ENCODE results near the gene TOGARAM1. TPM values are rescaled to one million over a fixed set of nuclear protein-coding genes. Genes with fewer than 3 reads are reported as not detected.

Gene TOGARAM1
- total and polyA plus RNA-seq, 9 of the 15 experiments (the other 6 are each of a cell fraction or from before 2014, with no cell fraction given) = 1.3 to 6.4 (median 3.7) TPM

DNA sequence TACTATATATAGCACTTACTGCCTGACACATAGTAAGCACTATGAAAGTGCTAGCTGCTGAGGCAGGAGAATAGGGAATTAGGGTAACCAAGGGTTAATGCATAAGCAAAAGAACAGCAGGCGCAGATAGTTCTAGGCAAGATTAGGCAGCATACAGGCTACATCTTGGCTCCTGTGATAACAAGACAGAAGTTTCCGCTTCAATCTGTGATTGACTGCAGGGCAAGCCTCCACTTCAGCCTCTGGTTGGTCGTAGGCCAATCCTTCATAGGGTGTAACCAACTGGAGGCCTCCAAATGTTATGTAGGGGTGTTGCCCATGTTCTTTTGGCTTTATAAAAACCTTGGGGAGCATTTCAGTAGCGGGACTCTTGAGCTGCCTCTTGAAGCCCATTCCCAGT is 47.1 kb upstream of the TOGARAM1 start:
- intact Hi-C loops (cut with micrococcal nuclease) (loop anchor here (5.0 kb wide), 2 partner anchors 47 to 222 kb away; partner anchors contain the start of genes FANCM, KLHL28 and TOGARAM1), in situ Hi-C loops (cut with MboI) (loop anchor here (10.0 kb wide), 1 partner anchor 350 kb away; no protein-coding TSS in a partner anchor)
- no peak overlapping the region for H3K4me2 ChIP-seq (ENCODE audit: insufficient read depth, low read length)
- H3K9me1 ChIP-seq (ENCODE audit: control insufficient read depth, insufficient read depth, low read length) = no peaks in the 10 kb centered on the region
- 4% methylated on average over 3 of the region's 4 CpGs for WGBS (ENCODE audit: insufficient coverage, low coverage, missing lambda C conversion rate)
- no TSS peak for BruUV-seq (replicated peaks)
- no peak overlapping the region for H3K9ac ChIP-seq (ENCODE audit: insufficient read depth in 1 of 2, low read depth in 2 of 2, low read length in 2 of 2)
- DNase-seq (ENCODE audit: extremely low read depth in 1 of 4, low spot score in 3 of 4) (peak in 1 of 4 experiments; percentile 37), ATAC-seq (peak; percentile 83), FAIRE-seq (no peak)
- no peaks in the 10 kb centered on the region for H4K20me1 ChIP-seq (replicated peaks; ENCODE audit: control insufficient read depth, insufficient read depth, low read length)
- H3K4me1 ChIP-seq (replicated peaks in 1 of 2; ENCODE audit: control insufficient read depth in 2 of 2, insufficient read depth in 2 of 2, low read length in 2 of 2) = no peaks in the 10 kb centered on the region; a peak in 1 of 5 replicates
- peaks cover 4% of the 10 kb centered on the region; the same call in 1 of the 2 replicates for H3K9me3 ChIP-seq (replicated peaks; ENCODE audit: control insufficient read depth, insufficient read depth, low read depth, low read length)
- no peak overlapping the region for H3K27ac ChIP-seq (ENCODE audit: extremely low read depth, low read depth, low read length)
- no peak overlapping the region for H2AFZ ChIP-seq (ENCODE audit: low read depth, low read length)
- ChIA-PET CTCF (ENCODE audit: low intra/inter-chr PET ratio) (no interaction called here), POLR2A (no interaction called here)
- H3K4me3 ChIP-seq = no peak overlapping the region
- no peaks in the 10 kb centered on the region for H3K36me3 ChIP-seq (ENCODE audit: control insufficient read depth, insufficient read depth, low read length)
- H3K27me3 ChIP-seq (ENCODE audit: control insufficient read depth in 2 of 2, insufficient read depth in 2 of 2, low read length in 2 of 2) = no peaks in the 10 kb centered on the region
- no peaks in the 10 kb centered on the region for H3K79me2 ChIP-seq (ENCODE audit: control insufficient read depth, insufficient read depth, low read length)
- TF ChIP-seq TAL1 (IDR thresholded peaks at IDR 0.05) = peak; percentile 44; the same call in 1 of the 2 replicates
- TF ChIP-seq, protein P1, sequence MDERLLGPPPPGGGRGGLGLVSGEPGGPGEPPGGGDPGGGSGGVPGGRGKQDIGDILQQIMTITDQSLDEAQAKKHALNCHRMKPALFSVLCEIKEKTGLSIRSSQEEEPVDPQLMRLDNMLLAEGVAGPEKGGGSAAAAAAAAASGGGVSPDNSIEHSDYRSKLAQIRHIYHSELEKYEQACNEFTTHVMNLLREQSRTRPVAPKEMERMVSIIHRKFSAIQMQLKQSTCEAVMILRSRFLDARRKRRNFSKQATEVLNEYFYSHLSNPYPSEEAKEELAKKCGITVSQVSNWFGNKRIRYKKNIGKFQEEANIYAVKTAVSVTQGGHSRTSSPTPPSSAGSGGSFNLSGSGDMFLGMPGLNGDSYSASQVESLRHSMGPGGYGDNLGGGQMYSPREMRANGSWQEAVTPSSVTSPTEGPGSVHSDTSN (CRISPR knock-in tag; IDR thresholded peaks at IDR 0.05; ENCODE audit: low read depth) = no peak
- TF ChIP-seq, protein P1 (tag; conservative IDR thresholded peaks at IDR 0.05; ENCODE audit: low read depth) = peak; percentile 71
- no peak for TF ChIP-seq PRMT5 (CRISPR knock-in tag; IDR thresholded peaks at IDR 0.05)
- TF ChIP-seq, protein P2, sequence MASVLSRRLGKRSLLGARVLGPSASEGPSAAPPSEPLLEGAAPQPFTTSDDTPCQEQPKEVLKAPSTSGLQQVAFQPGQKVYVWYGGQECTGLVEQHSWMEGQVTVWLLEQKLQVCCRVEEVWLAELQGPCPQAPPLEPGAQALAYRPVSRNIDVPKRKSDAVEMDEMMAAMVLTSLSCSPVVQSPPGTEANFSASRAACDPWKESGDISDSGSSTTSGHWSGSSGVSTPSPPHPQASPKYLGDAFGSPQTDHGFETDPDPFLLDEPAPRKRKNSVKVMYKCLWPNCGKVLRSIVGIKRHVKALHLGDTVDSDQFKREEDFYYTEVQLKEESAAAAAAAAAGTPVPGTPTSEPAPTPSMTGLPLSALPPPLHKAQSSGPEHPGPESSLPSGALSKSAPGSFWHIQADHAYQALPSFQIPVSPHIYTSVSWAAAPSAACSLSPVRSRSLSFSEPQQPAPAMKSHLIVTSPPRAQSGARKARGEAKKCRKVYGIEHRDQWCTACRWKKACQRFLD (CRISPR knock-in tag; IDR thresholded peaks at IDR 0.05) = no peak
- TF ChIP-seq ARID4B (CRISPR knock-in tag; IDR thresholded peaks at IDR 0.05) = no peak
- peak; percentile 29; the same call in 1 of the 2 replicates for TF ChIP-seq TCF3 (CRISPR knock-in tag; IDR thresholded peaks at IDR 0.05)
- TF ChIP-seq TEAD4 (IDR thresholded peaks at IDR 0.05; ENCODE audit: low read length) = peak; percentile 52; the same call in 1 of the 2 replicates
- TF ChIP-seq TEAD4 (CRISPR knock-in tag; IDR thresholded peaks at IDR 0.05; ENCODE audit: borderline replicate concordance) = no peak
- peak; percentile 14 for TF ChIP-seq RBM25 (IDR thresholded peaks at IDR 0.05; ENCODE audit: low read depth, low read length, severe bottlenecking)
- TF ChIP-seq SP2 (IDR thresholded peaks at IDR 0.05; ENCODE audit: extremely low read depth, low read depth, low read length, poor library complexity, severe bottlenecking) = peak; percentile 12
- no peak for TF ChIP-seq BCOR (IDR thresholded peaks at IDR 0.05)
- no peak for TF ChIP-seq RAD51 (IDR thresholded peaks at IDR 0.05; ENCODE audit: borderline replicate concordance, low read depth)
- TF ChIP-seq MAZ (CRISPR knock-in tag; conservative IDR thresholded peaks at IDR 0.05 in 1 of 2, IDR thresholded peaks at IDR 0.05 in 1 of 2) = no peak
